Heart left ventricle (tissue), 16 donors: ENCODE data around the gene FOXO1. TPM values are rescaled to one million over a fixed set of nuclear protein-coding genes. Genes with fewer than 3 reads are reported as not detected.

Experiments used
- ATAC-seq, 4 donors: fragments of 200-7000 bp; cut with Tn5 transposase; one replicate each; pipeline ENCODE4 v1.9.1; 2020 to 2022; ENCODE audit warnings: moderate library complexity in 4 of 4, mild to moderate bottlenecking in 3 of 4, moderate number of reproducible peaks in 1 of 4
- DNase-seq, 5 donors: peaks; one replicate each; pipeline ENCODE4 v3.0.0-alpha.2; 2020
- H3K27ac ChIP-seq, 12 donors: fragments of 200-600 bp; sonication (generic) in 4 of 12; one replicate each; pipeline versions ENCODE4 v1.5.0 to v1.8.0; 2016 to 2022; ENCODE audit warnings: mild to moderate bottlenecking in 2 of 12
- H3K27me3 ChIP-seq, 9 donors: fragments of 200-600 bp; sonication (generic) in 2 of 9; one replicate each; pipeline versions ENCODE4 v1.5.1 to v1.8.0; 2016 to 2022; ENCODE audit warnings: mild to moderate bottlenecking in 3 of 9
- H3K36me3 ChIP-seq, 9 donors: fragments of 200-600 bp; sonication (generic) in 2 of 9; one replicate each; pipeline versions ENCODE4 v1.5.0 to v1.8.0; 2018 to 2022; ENCODE audit warnings: mild to moderate bottlenecking in 2 of 9
- H3K4me1 ChIP-seq, 12 donors: fragments of 200-600 bp; sonication (generic) in 4 of 12; one replicate each; pipeline versions ENCODE4 v1.5.0 to v1.8.0; 2016 to 2022; ENCODE audit warnings: mild to moderate bottlenecking in 3 of 12
- H3K4me3 ChIP-seq, 12 donors: fragments of 200-600 bp; sonication (generic) in 4 of 12; one replicate each; pipeline versions ENCODE4 v1.5.0 to v1.8.0; 2017 to 2022; ENCODE audit warnings: mild to moderate bottlenecking in 9 of 12, moderate library complexity in 4 of 12
- H3K9me3 ChIP-seq, 12 donors: fragments of 200-600 bp; sonication (generic) in 4 of 12; one replicate each; pipeline versions ENCODE4 v1.5.0 to v1.8.0; 2016 to 2022; ENCODE audit warnings: mild to moderate bottlenecking in 1 of 12
- CTCF ChIP-seq, 12 donors: fragments of 200-600 bp; sonication (generic) in 4 of 12; IDR thresholded peaks; one replicate each; pipeline versions ENCODE4 v1.5.0 to v1.8.0; 2018 to 2022; ENCODE audit warnings: antibody characterized with exemption in 12 of 12, mild to moderate bottlenecking in 5 of 12
- POLR2A ChIP-seq, 2 donors: fragments of 450-650 bp; IDR thresholded peaks; one replicate each; pipeline ENCODE4 v1.6.1; 2017; ENCODE audit warnings: antibody characterized with exemption in 2 of 2, mild to moderate bottlenecking in 2 of 2, moderate library complexity in 2 of 2
- WGBS, 4 donors: extraction: QIAGEN DNeasy Blood & Tissue Kit in 2 of 4; methylation state at CpG; one replicate each; pipeline versions ENCODE4 v1.1.5 to v1.1.7; 2013 to 2018; 5-methylcytosine and 5-hydroxymethylcytosine counted together
- intact Hi-C, 10 donors: fragments of 100-400 bp; cut with DNase I; formaldehyde crosslinking; loops; one replicate each; pipeline versions ENCODE4 v1.11.1 to v1.14.2; 2022
- polyA plus RNA-seq, 2 donors: library from polyadenylated mRNA; stranded (reverse); fragments of 200-250 nt; gene quantifications; one replicate each; pipeline ENCODE4 v1.2.3, GENCODE V29; 2013
- total RNA-seq, 9 donors: library from RNA; depleted of rRNA in 2 of 9; stranded (reverse); fragments of >200 nt in 2 of 9; fragmentation: NEBNext Ultra II Directional in 3 of 9; extraction: Animal tissue kit (Norgen Biotek cat#: 25700) in 3 of 9; gene quantifications; one replicate each; pipeline versions ENCODE4 v1.1.0 to v1.2.4, GENCODE V29; 2016 to 2023
- donor health status: ischemic (EF 13 %, LVEDD 7.1; RV severe dilation, severe dysfunction).
- donor health status: healthy with polysubstance abuse.
- donor health status: DM: no; HTN: yes; CAD: no.
- donor health status: DM: no; HTN: no; CAD: no.
- donor health status: ischemic (EF 25% LVEDD 6.9; RV normal size, moderate dysfunction).
- donor health status: ischemic (EF 25% LVEDD 5.7; RV mildly dilated, moderate dysfunction).
- donor health status: healthy.
- donor health status: DM: yes; HTN: yes; CAD: no.
- donor health status: ischemic (EF 35%, LVEDD 5.7; RV mildly dilated, moderate dysfunction).
- donor health status: nonischemic (EF 11% LVEDD 7.7; RV severe dilation, severe dysfunction).
- donor health status: DM: yes; HTN: yes; CAD: no.
- donor health status: PGD.
- donor health status: ischemic (EF 29% LVEDD 5.4; RV normal size, mild dysfunction).
- donor health status: nonischemic (EF 23%, LVEDD 6.1; RV moderate dilation, normal function).

The FOXO1 gene
- total and polyA plus RNA-seq, 11 donors, result 2.6 to 26.8 (median 17.2) TPM

DNA sequence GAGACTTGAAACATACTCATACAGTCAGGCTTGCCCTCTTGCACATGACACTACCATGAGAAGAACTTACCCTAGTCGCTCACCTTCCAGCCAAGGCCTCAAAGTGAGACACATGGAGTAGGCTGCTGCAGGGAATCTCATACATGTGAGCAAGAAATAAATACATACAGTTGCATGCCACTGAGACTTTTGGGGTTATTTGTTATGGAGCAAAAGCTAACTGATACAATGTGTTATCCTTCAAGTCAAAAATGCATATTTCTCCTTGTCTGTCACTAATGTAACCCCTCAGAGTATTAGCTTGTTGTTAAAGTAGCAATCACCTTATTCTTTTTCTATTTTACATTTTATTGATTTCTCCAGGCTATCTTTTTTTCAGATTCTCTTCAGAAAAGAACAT lies 58.1 kb downstream of the FOXO1 start:
- TF ChIP-seq POLR2A (IDR thresholded peaks at IDR 0.05) (no peak), CTCF (IDR thresholded peaks at IDR 0.05) (no peak)
- WGBS, 4 donors, result 96 to 100% (median 100%) methylated on average over 1 of the region's 1 CpG
- no peaks in the 10 kb centered on the region for H3K36me3 ChIP-seq
- H3K27ac ChIP-seq, result no peak overlapping the region
- intact Hi-C loops, result no loop called here
- H3K27me3 ChIP-seq, result no peaks in the 10 kb centered on the region
- H3K9me3 ChIP-seq, result no peaks in the 10 kb centered on the region
- no peak for ATAC-seq
- H3K4me1 ChIP-seq, result peaks cover 0 to 54% (median 27%) of the 10 kb centered on the region in 12 donors
- H3K4me3 ChIP-seq, result no peak overlapping the region
- DNase-seq, result no peak

DNA sequence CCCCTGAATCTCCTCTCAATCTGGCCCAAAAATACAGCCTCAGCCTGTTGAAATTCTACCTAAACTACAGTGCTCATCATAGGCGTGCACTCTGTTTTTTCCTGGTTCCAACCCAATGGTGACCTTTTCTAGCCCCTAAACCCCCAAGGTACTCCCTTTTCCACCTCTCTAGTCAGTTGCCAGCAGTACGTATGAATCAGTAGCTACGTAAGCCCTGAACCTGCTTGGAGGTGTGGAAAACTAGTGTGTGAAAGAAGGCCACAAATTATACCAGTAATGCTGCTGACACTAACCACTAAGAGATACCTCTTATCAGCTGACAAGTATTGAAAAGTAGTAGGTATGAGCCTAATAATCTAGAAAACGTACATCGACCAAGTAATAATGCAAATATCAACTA lies 60.9 kb downstream of the FOXO1 start:
- intact Hi-C loops, result no loop called here
- no peak overlapping the region for H3K27ac ChIP-seq
- ATAC-seq (no peak), DNase-seq (no peak)
- H3K9me3 ChIP-seq, result no peaks in the 10 kb centered on the region
- no peaks in the 10 kb centered on the region for H3K27me3 ChIP-seq
- 77 to 86% (median 80%) methylated on average over 5 of the region's 5 CpGs for WGBS, 4 donors
- peaks cover 0 to 28% (median 8%) of the 10 kb centered on the region in 12 donors for H3K4me1 ChIP-seq
- no peak for TF ChIP-seq POLR2A (IDR thresholded peaks at IDR 0.05)
- no peak for TF ChIP-seq CTCF (IDR thresholded peaks at IDR 0.05)
- no peaks in the 10 kb centered on the region for H3K36me3 ChIP-seq
- no peak overlapping the region for H3K4me3 ChIP-seq

DNA sequence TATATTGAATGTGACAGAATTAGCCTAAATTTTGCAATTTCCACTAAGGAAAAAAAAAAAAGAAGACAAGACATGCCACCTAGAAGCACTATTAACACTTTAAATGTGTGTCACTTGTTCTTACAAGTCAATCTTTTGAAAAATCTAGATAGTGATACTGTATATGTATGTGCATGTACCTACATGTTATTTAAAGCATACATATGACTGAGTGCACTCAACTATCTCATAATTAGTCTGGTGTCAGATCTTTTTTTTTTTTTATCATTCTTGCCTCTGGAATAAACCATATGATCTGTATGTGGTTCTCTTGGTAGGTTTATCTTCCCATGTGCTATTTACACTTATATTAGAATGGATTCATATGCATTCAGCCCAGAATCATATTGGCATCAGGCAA lies 62.3 kb downstream of the FOXO1 start:
- intact Hi-C loops, result no loop called here
- TF ChIP-seq CTCF (IDR thresholded peaks at IDR 0.05), result no peak
- TF ChIP-seq POLR2A (IDR thresholded peaks at IDR 0.05), result no peak
- DNase-seq, result no peak
- H3K9me3 ChIP-seq, result no peaks in the 10 kb centered on the region
- H3K36me3 ChIP-seq, result no peaks in the 10 kb centered on the region
- peaks cover 0 to 23% (median under 1%) of the 10 kb centered on the region in 12 donors for H3K4me1 ChIP-seq
- H3K27me3 ChIP-seq, result no peaks in the 10 kb centered on the region
- H3K4me3 ChIP-seq, result no peak overlapping the region
- no peak overlapping the region for H3K27ac ChIP-seq
- ATAC-seq, result no peak

GRCh38 chr13:40600149-40600751 lies 66.2 kb downstream of the FOXO1 start:
- Histone ChIP-seq H3K27me3 (no peaks in the 10 kb centered on the region), H3K9me3 (no peaks in the 10 kb centered on the region), H3K36me3 (no peaks in the 10 kb centered on the region), H3K4me1 (peaks cover 5 to 55% (median 33%) of the 10 kb centered on the region in 12 donors), H3K4me3 (no peak overlapping the region), H3K27ac (peak overlapping the region in 1 of 12 donors; percentile 4)
- 79 to 94% (median 91%) methylated on average over 5 of the region's 5 CpGs for WGBS, 4 donors
- no peak for ATAC-seq
- TF ChIP-seq CTCF (IDR thresholded peaks at IDR 0.05) (no peak), POLR2A (IDR thresholded peaks at IDR 0.05) (no peak)
- intact Hi-C loops, result no loop called here
- DNase-seq, result no peak
